KMS-11 (cell line): ENCODE data around the gene HDHD2.

ENCODE experiments used
- H2AFZ ChIP-seq: fragments of 200-600 bp; sonication (generic); 2 replicates; pipeline ENCODE4 v1.6.1; 2016; ENCODE audit warnings: antibody characterized with exemption, mixed run types, low read depth
- H3K27ac ChIP-seq: fragments of 200-600 bp; sonication (generic); 2 replicates; pipeline ENCODE4 v1.6.1; 2016; ENCODE audit warnings: mild to moderate bottlenecking, mixed run types
- H3K27me3 ChIP-seq: fragments of 200-600 bp; sonication (generic); 2 replicates; pipeline ENCODE4 v1.6.1; 2017; ENCODE audit warnings: mild to moderate bottlenecking, low read depth, mixed run types, moderate library complexity; ENCODE audit not compliant: insufficient read depth
- H3K36me3 ChIP-seq: fragments of 200-600 bp; sonication (generic); 2 replicates; pipeline ENCODE4 v1.6.1; 2017; ENCODE audit warnings: mild to moderate bottlenecking, mixed run types; ENCODE audit not compliant: insufficient read depth
- H3K4me1 ChIP-seq: fragments of 200-600 bp; sonication (generic); 2 replicates; pipeline ENCODE4 v1.6.1; 2016; ENCODE audit warnings: mild to moderate bottlenecking, low read depth, mixed run types; ENCODE audit not compliant: poor library complexity, severe bottlenecking
- H3K4me2 ChIP-seq: fragments of 200-600 bp; sonication (generic); 2 replicates; pipeline ENCODE4 v1.7.0; 2016; ENCODE audit warnings: mild to moderate bottlenecking, mixed run types
- H3K4me3 ChIP-seq: fragments of 200-600 bp; sonication (generic); IDR thresholded peaks from 2 replicates; pipeline ENCODE4 v1.6.1; 2017; ENCODE audit warnings: low read depth, low read length, mixed read lengths; ENCODE audit not compliant: insufficient read depth
- H3K79me2 ChIP-seq: fragments of 200-600 bp; sonication (generic); 2 replicates; pipeline ENCODE4 v1.6.1; 2016; ENCODE audit warnings: low read depth, mixed run types; ENCODE audit not compliant: insufficient read depth
- H3K9ac ChIP-seq: fragments of 200-600 bp; sonication (generic); 2 replicates; pipeline ENCODE4 v1.6.1; 2016; ENCODE audit warnings: mild to moderate bottlenecking, mixed run types
- H4K20me1 ChIP-seq: fragments of 200-600 bp; sonication (generic); 2 replicates; pipeline ENCODE4 v1.6.1; 2016; ENCODE audit warnings: mild to moderate bottlenecking, mixed run types; ENCODE audit not compliant: insufficient read depth
- CTCF ChIP-seq: fragments of 200-600 bp; sonication (generic); conservative IDR thresholded peaks from 2 replicates; pipeline ENCODE4 v1.6.1; 2017; ENCODE audit warnings: low read depth, mild to moderate bottlenecking, antibody characterized with exemption, low read length, moderate library complexity, mixed read lengths

HDHD2 gene

GRCh38 chr18:47109720-47110119 is 40.6 kb downstream of the HDHD2 start:
- H3K79me2 ChIP-seq: no peaks in the 10 kb centered on the region
- no peak overlapping the region for H3K27ac ChIP-seq
- no peaks in the 10 kb centered on the region for H3K27me3 ChIP-seq
- H3K4me1 ChIP-seq: no peaks in the 10 kb centered on the region
- no peaks in the 10 kb centered on the region for H3K36me3 ChIP-seq
- no peak overlapping the region for H3K9ac ChIP-seq
- H3K4me3 ChIP-seq: no peak overlapping the region
- no peak for TF ChIP-seq CTCF
- no peaks in the 10 kb centered on the region for H4K20me1 ChIP-seq
- no peak overlapping the region for H3K4me2 ChIP-seq
- H2AFZ ChIP-seq: no peak overlapping the region

GRCh38 chr18:47108998-47109405 is 41.3 kb downstream of the HDHD2 start:
- H3K4me3 ChIP-seq: no peak overlapping the region
- no peaks in the 10 kb centered on the region for H3K36me3 ChIP-seq
- no peaks in the 10 kb centered on the region for H3K79me2 ChIP-seq
- no peak overlapping the region for H3K4me2 ChIP-seq
- H4K20me1 ChIP-seq: no peaks in the 10 kb centered on the region
- H2AFZ ChIP-seq: no peak overlapping the region
- no peak overlapping the region for H3K27ac ChIP-seq
- TF ChIP-seq CTCF: no peak
- no peaks in the 10 kb centered on the region for H3K4me1 ChIP-seq
- H3K9ac ChIP-seq: no peak overlapping the region
- no peaks in the 10 kb centered on the region for H3K27me3 ChIP-seq

- Histone ChIP-seq H3K4me2 (no peak overlapping the region), H3K4me1 (no peaks in the 10 kb centered on the region), H3K27ac (no peak overlapping the region), H3K9ac (no peak overlapping the region), H3K79me2 (no peaks in the 10 kb centered on the region), H3K36me3 (no peaks in the 10 kb centered on the region), H2AFZ (no peak overlapping the region), H3K27me3 (no peaks in the 10 kb centered on the region), H4K20me1 (no peaks in the 10 kb centered on the region), H3K4me3 (no peak overlapping the region)
- TF ChIP-seq CTCF: no peak
Measured at GRCh38 chr18:47108373-47108772, 41.9 kb downstream of the HDHD2 start.

GRCh38 chr18:47100212-47100831 is 50.0 kb downstream of the HDHD2 start:
- Histone ChIP-seq H3K4me1 (no peaks in the 10 kb centered on the region), H3K4me2 (no peak overlapping the region), H4K20me1 (no peaks in the 10 kb centered on the region), H3K9ac (no peak overlapping the region), H3K27ac (no peak overlapping the region), H3K27me3 (no peaks in the 10 kb centered on the region), H2AFZ (no peak overlapping the region), H3K36me3 (no peaks in the 10 kb centered on the region), H3K4me3 (no peak overlapping the region), H3K79me2 (no peaks in the 10 kb centered on the region)
- peak; percentile 77 for TF ChIP-seq CTCF
